ENCODE measurements around the gene ZNF540. TPM values are rescaled to one million over a fixed set of nuclear protein-coding genes. Genes with fewer than 3 reads are reported as not detected.
A peak's percentile ranks its signal among the peaks of the same experiment; 100 is the strongest.

Gene ZNF540
- total RNA-seq, 4 donors from 2014 or later: 4.2 to 10.5 (median 6.5) TPM

DNA sequence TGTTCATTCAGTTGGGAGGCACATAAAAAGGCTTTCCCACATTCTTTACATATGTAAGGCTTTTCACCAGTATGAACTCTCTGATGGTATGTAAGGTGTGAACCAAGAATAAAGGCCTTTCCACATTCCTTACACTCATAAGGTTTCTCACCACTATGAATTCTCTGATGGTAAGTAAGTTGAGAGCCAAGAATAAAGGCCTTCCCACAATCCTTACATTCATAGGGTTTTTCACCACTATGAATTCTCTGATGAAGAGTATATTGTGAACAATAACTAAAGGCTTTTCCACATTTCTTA is 29.4 kb upstream of the ZNF540 start:
- H3K9me3 ChIP-seq: peaks cover 0 to 100% (median 24%) of the 10 kb centered on the region in 4 donors
- H3K4me1 ChIP-seq: no peaks in the 10 kb centered on the region
- TF ChIP-seq CTCF (IDR thresholded peaks at IDR 0.05) (no peak), EP300 (IDR thresholded peaks at IDR 0.05) (no peak)
- no peak for DNase-seq (ENCODE audit: low spot score in 2 of 2)
- H3K27ac ChIP-seq: no peak overlapping the region
- H3K4me3 ChIP-seq: no peak overlapping the region
- H3K36me3 ChIP-seq: no peaks in the 10 kb centered on the region
- no peaks in the 10 kb centered on the region for H3K27me3 ChIP-seq

DNA sequence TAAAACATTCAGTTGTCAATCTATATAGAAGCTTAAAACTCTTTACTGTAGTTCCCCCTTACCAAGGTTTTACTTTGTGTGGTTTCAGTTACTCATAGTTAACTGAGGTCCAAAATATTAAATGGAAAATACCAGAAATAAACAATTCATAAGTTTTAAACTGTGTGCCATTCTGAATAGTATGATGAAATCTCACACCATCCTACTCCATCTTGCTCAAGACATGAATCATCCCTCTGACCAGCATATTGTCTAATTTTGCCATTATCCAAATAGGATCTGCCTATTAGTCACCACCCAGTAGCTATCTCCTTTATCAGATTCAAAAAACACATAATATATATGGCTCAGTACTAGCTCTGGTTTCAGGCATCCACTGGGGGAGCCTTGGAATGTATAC is 22.5 kb upstream of the ZNF540 start:
- peaks cover 0 to 11% (median 7%) of the 10 kb centered on the region in 3 donors for H3K36me3 ChIP-seq

DNA sequence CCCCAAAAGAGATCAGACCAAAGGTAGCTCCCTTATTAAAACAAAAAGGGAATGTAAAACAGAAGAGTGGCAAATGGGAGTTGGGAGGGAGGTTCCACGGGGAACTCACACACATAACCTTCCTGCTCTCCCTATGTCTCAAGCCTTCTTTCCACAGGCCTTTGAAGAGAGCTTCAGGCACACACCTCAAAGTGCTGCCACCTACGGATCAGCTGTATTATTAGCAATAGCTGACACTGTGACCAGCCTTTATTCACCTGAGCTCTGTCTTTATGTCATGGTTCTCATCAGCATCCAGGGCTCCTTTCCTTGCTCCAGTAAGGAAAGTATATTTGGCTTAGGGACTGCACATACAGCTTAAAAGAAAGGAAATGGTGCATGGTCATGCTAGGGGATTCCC is 11.3 kb upstream of the ZNF540 start:
- no peaks in the 10 kb centered on the region for H3K27me3 ChIP-seq
- H3K36me3 ChIP-seq: peaks cover 0 to 99% (median 42%) of the 10 kb centered on the region in 3 donors
- no peaks in the 10 kb centered on the region for H3K4me1 ChIP-seq
- H3K9me3 ChIP-seq: peaks cover 0 to 62% (median 6%) of the 10 kb centered on the region in 4 donors
- DNase-seq (ENCODE audit: low spot score in 2 of 2): no peak
- no peak overlapping the region for H3K27ac ChIP-seq
- 63 to 76% methylated on average over 2 of the region's 2 CpGs for WGBS, 2 donors
- H3K4me3 ChIP-seq: no peak overlapping the region
- TF ChIP-seq POLR2A (IDR thresholded peaks at IDR 0.05): no peak
- no peak for TF ChIP-seq CTCF (IDR thresholded peaks at IDR 0.05)
- TF ChIP-seq EP300 (IDR thresholded peaks at IDR 0.05): no peak

More for the DNA sequence above, 22.5 kb upstream of the ZNF540 start:
- DNase-seq (ENCODE audit: low spot score in 2 of 2): no peak
- Histone ChIP-seq H3K27me3 (no peaks in the 10 kb centered on the region), H3K4me3 (no peak overlapping the region), H3K9me3 (peaks cover 0 to 48% (median 3%) of the 10 kb centered on the region in 4 donors), H3K4me1 (no peaks in the 10 kb centered on the region), H3K27ac (no peak overlapping the region)
- no peak for TF ChIP-seq CTCF (IDR thresholded peaks at IDR 0.05)
- TF ChIP-seq POLR2A (IDR thresholded peaks at IDR 0.05): no peak
- no peak for TF ChIP-seq EP300 (IDR thresholded peaks at IDR 0.05)

GRCh38 chr19:37593996-37594303 is 726 bp upstream of the ZNF540 start:
- H3K27ac ChIP-seq: peak overlapping the region; percentile 83 to 97 (median 94)
- DNase-seq (ENCODE audit: low spot score in 2 of 2): no peak
- 3 to 8% methylated on average over 9 of the region's 9 CpGs for WGBS, 2 donors
- H3K27me3 ChIP-seq: no peaks in the 10 kb centered on the region
- peaks cover 0 to 44% (median 6%) of the 10 kb centered on the region in 3 donors for H3K36me3 ChIP-seq
- H3K9me3 ChIP-seq: peaks cover 0 to 25% (median 5%) of the 10 kb centered on the region in 4 donors
- H3K4me3 ChIP-seq: peak overlapping the region; percentile 71 to 89 (median 74)
- TF ChIP-seq CTCF (IDR thresholded peaks at IDR 0.05): no peak
- TF ChIP-seq POLR2A (IDR thresholded peaks at IDR 0.05): no peak
- no peak for TF ChIP-seq EP300 (IDR thresholded peaks at IDR 0.05)
- peaks cover 0 to 24% (median 2%) of the 10 kb centered on the region in 4 donors for H3K4me1 ChIP-seq

- 1% methylated on average over 16 to 18 of the region's 20 CpGs for WGBS, 2 donors
- Histone ChIP-seq H3K9me3 (peaks cover 0 to 17% (median 8%) of the 10 kb centered on the region in 4 donors), H3K4me3 (peak overlapping the region; percentile 71 to 89 (median 74)), H3K27me3 (no peaks in the 10 kb centered on the region), H3K27ac (peak overlapping the region; percentile 83 to 97 (median 94)), H3K36me3 (peaks cover 0 to 45% (median 17%) of the 10 kb centered on the region in 3 donors), H3K4me1 (peaks cover 0 to 24% (median 2%) of the 10 kb centered on the region in 4 donors)
- DNase-seq (ENCODE audit: low spot score in 2 of 2): peak; percentile 47 to 54
- no peak for TF ChIP-seq EP300 (IDR thresholded peaks at IDR 0.05)
- no peak for TF ChIP-seq POLR2A (IDR thresholded peaks at IDR 0.05)
- TF ChIP-seq CTCF (IDR thresholded peaks at IDR 0.05): no peak
Observed at GRCh38 chr19:37594982-37595382, 306 bp downstream of the ZNF540 start.
